Cardiac atrium fibroblast (primary cell): ENCODE measurements around the gene SIPA1. TPM values are rescaled to one million over a fixed set of nuclear protein-coding genes. Genes with fewer than 3 reads are reported as not detected.

Experiments used
- total RNA-seq: library from RNA; depleted of rRNA; stranded (reverse); fragments of >200 nt; gene quantifications from 2 replicates; pipeline ENCODE4 v1.2.3, GENCODE V29; 2015

Gene SIPA1
- total RNA-seq, result 8.3 and 10.7 TPM in 2 replicates

GRCh38 chr11:65637794-65638419 is at the start of gene SIPA1:
TSS of gene SIPA1 (plus strand) at chr11:65638101. CDS start at chr11:65640922, 2,821 bp downstream.

GRCh38 chr11:65595543-65596281 is 42.2 kb upstream of the SIPA1 start, which contains the start of gene KCNK7:
TSS of gene KCNK7 (minus strand) at chr11:65595800. CDS start at chr11:65595772, 28 bp downstream.

GRCh38 chr11:65615229-65615949 is 22.5 kb upstream of the SIPA1 start, which contains the start of gene PCNX3:
TSS of gene PCNX3 (plus strand) at chr11:65615776. CDS start at chr11:65616312, 536 bp downstream.

GRCh38 chr11:65662799-65663638 is 25.1 kb downstream of the SIPA1 start, which contains the start of gene RELA:
TSS of gene RELA (minus strand) at chr11:65662916. CDS start at chr11:65662832, 84 bp downstream.

Other genes starting within 250 kb of the SIPA1 start
- gene NEAT1, start 215.3 kb upstream of the SIPA1 start, total RNA-seq, result 39.0 and 52.0 TPM in 2 replicates
- gene MALAT1, start 139.1 kb upstream of the SIPA1 start, total RNA-seq, result 1,858 and 1,913 TPM in 2 replicates
- gene SCYL1, start 113.0 kb upstream of the SIPA1 start, total RNA-seq, result 103 and 141 TPM in 2 replicates
- gene LTBP3, start 79.7 kb upstream of the SIPA1 start, total RNA-seq, result 70.6 and 101 TPM in 2 replicates
- gene ZNRD2, start 67.6 kb upstream of the SIPA1 start, total RNA-seq, result 20.9 and 53.0 TPM in 2 replicates
- gene FAM89B, start 65.6 kb upstream of the SIPA1 start, total RNA-seq, result 19.0 and 23.7 TPM in 2 replicates
- gene EHBP1L1, start 62.0 kb upstream of the SIPA1 start, total RNA-seq, result 38.6 and 80.3 TPM in 2 replicates
- not detected in 2 replicates for gene KCNK7, start 42.3 kb upstream of the SIPA1 start, total RNA-seq
- gene MAP3K11, start 23.9 kb upstream of the SIPA1 start, total RNA-seq, result 38.1 and 39.9 TPM in 2 replicates
- gene PCNX3, start 22.3 kb upstream of the SIPA1 start, total RNA-seq, result 27.1 and 30.1 TPM in 2 replicates
- 50.2 and 56.4 TPM in 2 replicates for gene RELA, start 24.8 kb downstream of the SIPA1 start, total RNA-seq
- gene KAT5, start 74.2 kb downstream of the SIPA1 start, total RNA-seq, result 23.8 and 33.6 TPM in 2 replicates
- 55.7 and 59.4 TPM in 2 replicates for gene RNASEH2C, start 82.7 kb downstream of the SIPA1 start, total RNA-seq
- 11.2 and 14.4 TPM in 2 replicates for gene AP5B1, start 142.9 kb downstream of the SIPA1 start, total RNA-seq
- not detected in 2 replicates for gene OVOL1, start 149.0 kb downstream of the SIPA1 start, total RNA-seq
- 0.32 and 1.3 TPM in 2 replicates for gene SNX32, start 195.9 kb downstream of the SIPA1 start, total RNA-seq
- gene CFL1, start 220.1 kb downstream of the SIPA1 start, total RNA-seq, result 1,265 and 1,321 TPM in 2 replicates
- gene MUS81, start 222.3 kb downstream of the SIPA1 start, total RNA-seq, result 32.7 and 38.1 TPM in 2 replicates
- 199 and 280 TPM in 2 replicates for gene EFEMP2, start 234.7 kb downstream of the SIPA1 start, total RNA-seq
- not detected in 2 replicates for gene CTSW, start 241.7 kb downstream of the SIPA1 start, total RNA-seq